NCI-H1694 treated with DMSO at 0.1 percent for 48 hours (cell line): Measurements from ENCODE around the gene RFX5.
"Not testable (repeated sequence)": the region's sequence is repeated elsewhere in the genome, so short reads cannot be mapped to it uniquely, and the experiment has no call there.

ENCODE experiments used
- DNase-seq: peaks from one replicate; lab custom pipeline; 2025; lab: John Stamatoyannopoulos, UW

RFX5 gene

DNA sequence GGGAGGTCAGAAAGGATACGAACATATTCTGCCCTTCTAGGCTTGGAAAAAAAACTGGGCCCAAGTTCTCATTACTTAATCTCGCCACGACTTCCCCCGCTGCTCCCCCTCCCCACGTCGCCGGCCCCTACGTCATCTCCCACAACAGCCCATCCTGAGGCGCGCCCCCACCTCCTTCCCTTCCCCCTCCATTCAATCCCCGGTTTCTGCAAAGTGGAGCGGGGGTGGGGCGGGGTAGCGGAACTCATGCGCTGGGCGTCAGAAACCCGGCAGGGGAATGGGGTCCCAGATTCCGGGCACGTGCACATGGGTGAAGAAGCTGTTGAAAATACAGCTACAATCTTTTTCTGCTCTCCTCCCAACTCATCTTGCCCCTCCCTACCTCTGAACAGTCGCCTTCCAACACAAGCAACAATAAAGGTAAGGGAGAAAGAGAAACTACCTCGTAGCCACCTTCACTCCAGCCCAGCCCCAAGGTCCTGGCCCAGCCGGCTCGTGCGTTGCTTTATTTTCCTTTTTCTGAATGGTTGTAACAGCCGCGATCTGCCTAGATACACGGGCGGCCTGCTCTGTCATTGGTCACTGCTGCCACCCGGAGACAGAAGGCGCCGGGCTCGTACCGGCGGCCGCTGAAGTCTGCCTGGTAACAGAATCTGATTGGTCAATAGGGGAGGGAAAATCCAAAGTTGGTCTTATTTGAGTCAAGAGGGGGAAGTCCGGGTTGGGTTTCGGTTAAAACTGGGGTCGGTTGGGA is at the start of gene RFX5:
Gene RFX5 (minus strand): TSS at position 484 of the 754 bp plus-strand sequence. CDS start 932 bp downstream, outside the sequence.
- peak; percentile 99 for DNase-seq

DNA sequence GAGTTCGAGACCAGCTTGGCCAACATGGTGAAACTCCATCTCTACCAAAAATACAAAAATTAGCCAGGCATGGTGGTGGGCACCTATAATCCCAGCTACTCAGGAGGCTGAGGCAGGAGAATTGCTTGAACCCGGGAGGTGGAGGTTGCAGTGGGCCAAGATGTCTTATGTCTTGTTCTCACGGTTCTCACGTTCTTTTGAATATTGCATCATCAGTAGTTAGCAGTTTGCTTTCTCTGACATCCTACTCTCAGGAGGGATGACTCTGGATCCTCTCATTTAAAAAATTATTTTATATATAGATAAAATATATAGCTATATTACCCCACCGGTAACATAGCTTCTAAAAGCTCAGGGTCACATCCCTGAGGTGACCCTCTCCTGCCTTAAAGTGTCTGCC is 49.2 kb upstream of the RFX5 start:
- DNase-seq: not testable (repeated sequence)

DNA sequence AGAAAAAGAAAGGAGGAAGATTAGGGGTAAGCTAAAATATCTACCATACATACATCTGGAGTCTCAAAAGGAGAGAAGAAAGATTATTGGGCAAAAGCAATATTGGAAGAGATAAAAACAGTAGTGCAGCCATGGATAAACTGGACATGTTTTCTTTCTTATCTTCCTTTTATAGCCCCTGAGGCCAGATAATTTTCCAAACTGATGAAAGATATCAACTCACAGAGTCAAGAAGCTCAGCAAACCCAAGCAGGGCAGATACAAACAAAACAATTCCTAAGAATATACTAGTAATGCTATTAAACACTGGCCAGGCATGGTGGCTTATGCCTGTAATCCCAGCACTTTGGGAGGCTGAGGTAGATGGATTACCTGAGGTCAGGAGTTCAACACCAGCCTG is 46.5 kb upstream of the RFX5 start:
- no peak for DNase-seq

DNA sequence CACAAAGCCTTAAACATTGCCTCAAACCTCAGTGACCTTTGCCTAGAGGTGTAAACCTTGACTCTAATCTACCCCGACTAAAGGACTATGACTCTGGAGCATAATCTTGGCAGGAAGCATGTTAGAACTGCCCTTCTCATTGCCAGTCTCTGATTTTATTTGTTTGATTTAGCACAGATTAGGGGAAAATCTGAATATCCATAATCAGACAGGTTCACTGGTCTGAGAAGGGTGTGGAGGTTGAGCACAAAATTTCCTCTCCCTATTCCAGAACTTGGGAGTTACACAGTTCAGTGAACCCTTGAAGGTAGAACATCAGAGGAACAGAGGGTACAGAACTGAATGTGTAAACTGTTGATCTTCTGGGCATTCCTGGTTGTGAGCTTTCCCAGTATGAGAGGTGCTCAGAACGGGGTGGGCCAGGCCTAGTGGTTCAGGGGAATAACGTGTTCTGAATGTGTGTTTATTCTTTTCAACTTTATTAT is 44.1 kb upstream of the RFX5 start:
- DNase-seq: no peak

DNA sequence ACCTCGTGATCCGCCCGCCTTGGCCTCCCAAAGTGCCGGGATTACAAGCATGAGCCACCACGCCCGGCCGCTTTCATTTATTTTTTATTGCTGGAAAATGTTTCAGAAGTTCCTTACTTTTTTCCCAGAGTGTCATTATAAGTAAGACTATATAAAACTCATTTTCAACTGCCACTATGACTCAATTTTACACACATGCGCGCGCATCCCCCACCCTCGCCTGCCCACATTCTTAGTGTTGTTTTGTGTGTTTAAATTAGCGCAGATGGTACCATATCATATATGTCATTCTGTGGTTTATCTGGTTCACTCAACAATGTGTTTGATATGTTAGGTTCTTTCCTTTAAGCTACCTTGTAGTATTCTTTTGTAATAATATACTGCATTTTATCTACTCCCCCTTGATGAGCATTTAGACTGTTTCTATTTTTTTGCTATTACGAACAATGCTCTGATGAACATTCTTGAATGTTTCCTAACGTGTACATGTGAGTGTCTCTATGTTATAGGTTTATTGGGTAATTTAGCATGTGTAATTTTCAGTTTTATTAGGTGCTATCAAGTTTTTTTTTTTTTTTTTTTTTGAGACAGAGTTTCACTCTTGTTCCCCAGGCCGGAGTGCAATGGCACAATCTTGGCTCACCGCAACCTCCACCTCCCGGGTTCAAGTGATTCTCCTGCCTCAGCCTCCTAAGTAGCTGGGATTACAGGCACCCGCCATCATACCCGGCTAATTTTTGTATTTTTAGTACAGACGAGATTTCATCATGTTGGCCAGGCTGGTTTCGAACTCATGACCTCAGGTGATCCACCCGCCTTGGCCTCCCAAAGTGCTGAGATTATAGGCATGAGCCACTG is 43.4 kb upstream of the RFX5 start:
- not testable (repeated sequence) for DNase-seq

DNA sequence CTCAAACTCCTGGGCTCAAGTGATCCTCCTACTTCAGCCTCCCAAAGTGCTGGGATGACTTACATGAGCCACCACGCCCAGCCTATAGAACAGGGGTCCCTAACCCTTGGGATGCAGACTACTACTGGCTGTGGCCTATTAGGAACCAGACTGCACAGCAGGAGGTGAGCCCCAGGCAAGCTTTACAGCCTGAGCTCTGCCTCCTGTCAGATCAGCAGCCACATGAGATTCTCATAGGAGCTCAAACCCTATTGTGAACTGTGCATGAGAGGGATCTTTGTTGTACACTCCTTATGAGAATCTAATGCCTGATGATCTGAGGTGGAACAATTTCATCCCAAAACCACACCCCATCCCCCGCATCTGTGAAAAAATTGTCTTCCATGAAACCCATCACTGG is 39.0 kb upstream of the RFX5 start:
- DNase-seq: no peak

DNA sequence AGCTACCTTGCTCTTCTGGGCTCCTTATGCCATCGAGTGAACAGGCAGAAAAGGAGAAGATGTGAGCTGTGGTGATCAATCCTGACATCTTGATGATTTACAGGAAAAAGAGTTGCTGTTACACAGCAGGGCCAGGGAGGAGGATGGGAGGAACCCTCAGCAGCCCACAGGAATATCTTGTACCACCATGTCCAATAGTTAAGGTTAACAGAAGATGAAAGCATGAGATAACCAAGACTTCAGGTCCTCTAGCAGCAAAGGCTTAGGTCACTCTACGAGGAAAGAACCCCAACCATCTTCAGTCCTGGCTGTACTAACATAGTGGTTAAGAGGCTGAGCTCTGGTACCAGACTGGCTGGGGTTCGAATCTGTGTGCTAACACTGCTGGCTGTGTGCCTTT is 37.5 kb upstream of the RFX5 start:
- no peak for DNase-seq

DNA sequence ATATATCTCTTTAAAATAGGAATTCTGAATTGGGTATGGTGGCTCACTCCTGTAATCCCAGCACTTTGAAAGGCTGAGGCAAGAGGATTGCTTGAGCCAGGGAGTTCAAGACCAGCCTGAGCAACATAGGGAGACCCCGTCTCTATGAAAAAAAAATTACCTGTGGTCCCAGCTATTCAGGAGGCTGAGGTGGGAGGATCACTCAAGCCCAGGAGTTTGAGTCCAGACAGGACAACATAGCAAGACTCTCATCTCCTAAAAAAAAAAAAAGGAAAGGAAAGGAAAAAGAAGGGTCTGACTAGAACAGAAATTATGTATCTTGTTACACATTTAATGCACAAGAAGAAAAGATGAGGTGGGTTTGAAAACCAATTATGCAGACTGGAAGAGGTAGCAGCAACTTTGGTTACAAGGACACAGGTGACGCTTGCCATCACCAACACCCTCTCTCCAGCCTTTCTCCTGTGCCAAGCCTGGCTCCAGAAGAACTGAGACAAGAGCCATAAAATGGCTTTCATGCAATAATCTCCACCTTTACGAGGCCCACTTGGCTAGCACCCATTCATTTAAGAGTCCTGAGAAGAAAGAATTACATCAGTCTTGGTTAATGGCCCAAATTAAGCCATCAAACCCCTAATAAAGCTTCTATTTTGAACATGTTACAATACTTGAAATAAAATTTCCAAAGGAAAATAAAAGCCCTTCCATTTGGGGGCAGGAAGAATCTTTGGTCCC is 30.3 kb upstream of the RFX5 start:
- DNase-seq: no peak

DNA sequence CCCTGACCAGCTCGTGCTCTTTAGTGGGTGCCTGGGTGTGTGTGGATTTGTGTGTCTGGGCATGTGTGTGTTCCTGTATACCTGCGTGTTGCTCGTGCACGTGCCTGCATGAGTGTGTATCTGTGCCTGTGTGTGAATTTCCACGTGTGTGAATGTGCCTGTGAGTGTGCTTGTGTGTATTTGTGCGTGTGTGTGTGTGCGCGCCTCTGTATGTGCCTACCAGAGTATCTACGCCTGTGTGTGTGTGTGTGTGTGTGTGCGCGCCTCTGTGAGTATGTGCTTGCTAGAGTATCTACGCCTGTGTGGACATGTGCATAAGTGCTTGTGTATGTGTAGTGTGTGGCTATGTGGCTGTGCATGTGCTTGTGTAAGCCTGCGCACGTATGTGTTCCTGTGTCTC is 26.1 kb upstream of the RFX5 start:
- DNase-seq: no peak

DNA sequence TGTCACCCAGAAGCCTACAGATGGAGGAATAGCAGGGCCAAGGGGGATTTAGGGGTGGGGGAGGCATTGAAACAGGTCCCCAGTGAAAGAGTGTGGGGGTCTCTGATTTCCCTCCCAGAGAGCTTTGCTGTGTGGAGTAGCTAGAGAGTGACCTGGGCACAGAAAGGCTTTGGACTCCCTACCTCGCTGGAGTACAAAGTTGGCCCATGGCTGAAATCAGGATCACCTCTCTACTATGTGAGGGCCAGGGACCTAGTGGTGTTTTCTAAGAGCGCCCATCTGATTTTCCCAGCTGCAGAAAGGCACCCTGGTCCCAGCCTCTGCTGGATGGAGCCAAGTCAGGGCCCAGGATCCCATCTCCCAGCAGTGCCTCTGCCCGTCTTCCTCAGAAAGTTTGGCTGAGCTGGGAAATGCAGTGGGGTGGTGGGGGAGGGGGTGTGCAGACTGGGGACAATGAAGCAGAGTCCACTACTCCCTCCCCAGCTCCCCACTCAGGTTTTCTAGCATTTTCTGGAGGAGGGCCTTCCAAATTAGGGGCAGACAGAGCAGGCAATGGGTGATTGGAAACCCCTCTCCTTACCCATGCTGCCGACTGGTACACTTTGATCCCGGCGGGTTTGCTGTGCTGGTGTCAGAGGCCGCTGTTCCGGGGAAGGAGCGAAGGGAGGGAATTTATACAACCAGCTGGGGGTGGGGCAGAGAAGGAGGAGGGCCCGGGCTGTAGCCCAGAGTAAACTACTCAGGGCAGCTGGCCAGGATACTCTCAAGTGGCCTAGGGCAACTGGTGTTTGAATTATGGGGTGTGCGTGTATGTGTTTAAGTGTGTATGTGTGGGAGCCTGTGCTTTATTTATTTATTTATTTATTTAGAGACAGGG is 25.2 kb upstream of the RFX5 start, which contains the start of gene SELENBP1:
Gene SELENBP1 (minus strand): TSS at position 648 of the 877 bp plus-strand sequence. CDS start 64 bp downstream, at position 584.
- no peak for DNase-seq

DNA sequence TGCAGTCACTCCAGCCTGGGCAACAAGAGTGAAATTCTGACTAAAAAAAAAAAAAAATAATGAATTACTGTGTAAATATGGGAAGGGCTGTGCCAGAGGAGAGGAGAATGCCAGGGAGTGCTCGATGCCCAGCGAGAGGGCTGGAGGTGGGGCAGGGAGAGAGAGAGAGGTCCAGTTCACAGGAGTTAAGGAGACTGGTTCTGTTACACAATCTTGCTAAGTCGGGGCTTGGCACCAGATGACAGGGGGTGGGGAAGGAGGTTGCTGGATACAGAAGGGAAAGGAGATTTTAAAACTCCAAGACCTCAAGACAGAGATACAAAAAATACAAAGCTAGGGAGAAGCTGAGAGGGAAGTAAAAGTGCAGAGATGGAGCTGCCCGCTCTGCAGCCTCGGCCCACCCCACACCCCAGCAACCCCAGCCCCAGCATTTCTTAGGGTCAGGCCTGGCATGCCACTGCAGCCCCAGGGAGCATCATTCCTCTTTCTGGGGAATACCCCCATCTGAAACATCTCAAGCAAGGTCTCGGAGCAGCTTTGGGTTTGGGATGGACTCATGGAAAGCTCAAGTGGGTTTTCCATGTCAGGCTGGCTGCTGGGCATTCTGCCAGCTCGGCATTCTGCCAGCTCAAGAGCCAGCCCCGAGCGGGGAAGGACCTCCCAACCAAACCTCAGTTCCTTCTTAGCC is 24.5 kb upstream of the RFX5 start:
- DNase-seq: peak; percentile 74

DNA sequence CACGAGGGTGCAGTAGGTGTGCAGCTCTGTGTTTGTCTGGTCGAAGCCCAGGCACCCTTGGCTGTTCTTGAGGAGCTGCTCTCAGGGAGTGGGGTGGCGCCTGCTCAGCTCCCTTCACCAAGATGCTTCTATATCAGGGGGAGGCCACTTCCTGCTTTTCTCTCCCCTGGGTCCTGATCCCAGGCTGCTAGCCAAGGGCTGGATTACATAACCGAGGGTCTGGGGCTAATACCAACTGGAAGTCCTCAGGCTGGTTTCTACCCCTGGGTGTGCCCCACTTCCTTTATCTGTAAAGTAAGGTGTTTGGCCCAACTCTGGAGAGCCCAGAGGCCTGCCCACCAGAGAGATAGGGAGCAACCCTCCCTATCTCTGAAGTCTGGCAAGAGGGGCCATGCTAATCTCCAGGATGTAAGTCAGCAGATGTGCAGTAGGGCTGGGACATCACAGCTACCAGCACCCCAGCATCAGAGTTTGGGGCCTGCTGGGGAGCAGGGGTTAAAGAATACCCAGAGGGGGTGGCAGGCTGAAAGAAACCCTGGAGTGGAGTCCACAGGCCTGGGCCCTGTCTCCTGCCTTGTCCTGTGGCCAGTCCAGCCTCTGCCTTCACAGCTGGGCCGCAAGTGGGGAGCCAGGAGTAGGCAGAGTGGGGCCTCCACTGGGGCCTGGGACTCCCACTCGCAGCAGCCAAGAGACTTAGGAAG is 23.3 kb upstream of the RFX5 start:
- peak; percentile 99 for DNase-seq

DNA sequence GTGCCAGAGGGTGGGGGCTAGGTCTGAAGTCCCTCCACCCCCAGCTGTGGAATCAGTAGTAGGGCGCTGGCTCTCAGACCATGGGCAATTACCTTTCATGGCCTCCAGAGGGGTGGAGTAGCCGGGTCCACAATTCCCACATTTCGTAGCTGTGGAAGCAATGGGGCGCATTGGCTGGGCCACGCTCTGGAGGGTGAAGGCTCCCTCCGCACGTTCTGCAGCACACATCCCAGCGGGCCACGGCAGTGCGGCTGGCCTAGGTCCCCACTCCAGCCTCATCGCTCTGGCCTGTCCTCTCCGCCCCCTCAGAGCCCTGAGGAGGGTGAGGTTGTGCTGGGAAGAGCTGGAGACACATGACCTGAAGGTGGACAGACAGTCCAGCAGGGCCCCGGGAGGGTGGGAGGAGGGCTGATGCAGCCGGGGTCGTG is 22.6 kb upstream of the RFX5 start:
- no peak for DNase-seq

DNA sequence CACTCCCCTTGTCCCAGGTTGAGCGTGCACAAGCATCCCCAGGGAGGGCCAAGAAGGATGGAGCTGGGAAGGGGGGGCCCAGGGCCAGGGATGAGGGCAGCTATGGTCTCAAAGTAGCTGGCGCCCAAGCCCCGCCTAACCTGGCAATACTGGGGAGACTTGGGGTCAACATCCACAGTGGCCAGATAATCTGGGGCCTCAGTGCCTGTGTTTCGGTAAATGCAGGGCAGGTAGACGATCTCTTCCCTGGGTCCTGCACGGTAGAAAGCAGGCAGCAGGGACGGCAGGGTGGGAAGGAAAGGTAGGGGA is 22.2 kb upstream of the RFX5 start:
- DNase-seq: no peak

DNA sequence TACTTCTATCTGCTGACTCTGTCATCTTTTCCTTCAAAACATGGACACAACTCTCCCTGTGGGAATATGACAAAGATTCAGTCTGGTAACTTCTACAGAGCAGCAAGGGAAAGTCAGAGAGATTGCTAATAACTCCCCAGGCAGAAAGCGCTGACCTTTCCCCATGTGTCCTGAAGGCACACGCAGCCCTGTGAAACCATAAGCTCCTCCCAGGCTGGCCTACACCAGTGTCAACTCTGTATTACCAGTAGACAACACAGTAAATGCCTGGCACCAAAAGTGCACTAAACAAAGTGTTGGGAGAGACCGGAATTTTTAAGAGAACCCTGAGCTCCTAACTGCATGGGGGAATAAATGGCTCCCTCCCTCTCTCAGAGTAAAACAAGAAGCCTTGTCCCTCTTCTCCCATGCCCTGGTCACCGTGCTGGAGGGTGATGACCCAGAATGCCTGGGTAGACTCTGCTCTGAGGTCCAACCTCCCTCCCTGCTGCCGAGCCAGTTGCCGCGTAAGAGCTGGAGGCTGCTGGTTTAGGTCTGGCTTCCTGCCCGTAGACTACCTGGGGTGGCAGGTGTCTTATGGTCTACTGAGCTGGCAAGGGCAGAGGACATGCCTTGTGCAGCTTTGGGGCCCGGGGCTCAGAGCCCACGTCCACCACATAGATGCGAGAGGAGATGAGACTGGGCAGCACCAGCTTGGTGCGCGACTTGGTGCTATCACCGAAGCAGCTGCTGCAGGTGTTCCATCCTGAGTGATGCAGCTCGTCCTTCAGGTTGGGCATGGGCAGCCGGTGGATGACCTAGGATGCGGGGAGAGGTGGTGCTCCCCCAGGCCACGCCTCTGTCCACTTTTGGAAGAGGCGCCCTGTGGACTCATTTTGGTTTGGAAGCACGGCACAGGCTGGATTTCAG is 21.6 kb upstream of the RFX5 start:
- no peak for DNase-seq

DNA sequence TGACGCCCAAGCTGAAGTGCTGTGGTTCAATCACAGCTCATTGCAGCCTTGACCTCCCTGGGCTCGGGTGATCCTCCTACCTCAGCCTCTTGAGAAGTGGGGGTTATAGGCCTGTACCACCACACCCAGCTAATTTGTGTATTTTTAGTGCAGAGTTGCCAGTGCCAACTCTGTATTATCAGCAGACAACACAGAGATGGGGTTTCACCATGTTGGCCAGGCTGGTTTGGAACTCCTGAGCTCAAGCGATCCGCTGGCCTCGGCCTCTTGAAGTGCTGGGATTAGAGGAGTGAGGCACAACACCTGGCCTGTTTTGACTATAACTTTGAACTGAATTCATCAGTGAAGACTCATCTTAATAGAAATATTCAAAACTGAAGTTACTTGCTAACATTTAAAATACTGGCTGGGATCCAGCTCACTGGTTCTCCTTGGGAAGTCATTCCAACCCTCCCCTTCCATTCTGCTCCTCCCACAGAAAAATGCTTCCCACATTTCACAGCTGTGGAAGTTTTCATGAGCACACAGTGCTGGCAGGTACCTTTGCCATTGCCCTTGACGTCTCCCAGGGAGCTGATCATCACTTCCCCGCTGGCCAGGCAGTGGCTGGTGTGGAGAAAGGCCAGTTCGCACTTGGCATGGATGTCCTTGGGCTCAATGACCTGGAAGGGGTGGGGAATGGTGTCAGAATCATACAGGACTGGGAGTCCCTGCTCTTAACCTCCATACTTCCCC is 20.8 kb upstream of the RFX5 start:
- no peak for DNase-seq

DNA sequence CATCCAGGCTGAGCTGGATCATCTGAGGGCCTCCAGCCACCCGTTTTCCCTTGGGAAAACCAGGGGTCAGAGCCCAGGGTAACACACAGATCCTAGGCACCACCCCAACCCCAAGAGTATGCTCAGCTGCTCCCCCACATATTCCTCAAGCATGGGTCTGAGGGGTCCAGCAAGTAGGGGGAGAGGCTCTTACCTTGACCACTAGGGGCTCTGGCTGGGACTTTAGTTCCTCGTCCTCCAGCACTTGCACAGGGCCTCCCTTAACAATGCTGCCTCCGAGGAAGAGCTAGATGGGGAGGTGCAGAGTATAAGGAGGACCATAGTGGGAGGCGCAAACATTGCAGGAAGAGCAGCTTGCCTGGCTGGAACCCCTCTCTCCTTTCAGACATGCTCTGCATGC is 17.9 kb upstream of the RFX5 start:
- no peak for DNase-seq
